WTC11 (cell line): ENCODE results near the gene PTPRN2.

Experiments used
- TEAD4 ChIP-seq: sonication (generic); formaldehyde crosslinking; IDR thresholded peaks from 2 replicates; pipeline ENCODE4 v1.8.0; 2022; ENCODE audit warnings: mild to moderate bottlenecking, missing genetic modification reagents
- TP53 ChIP-seq: sonication (generic); formaldehyde crosslinking; IDR thresholded peaks from 2 replicates; pipeline ENCODE4 v1.8.1; 2023; ENCODE audit warnings: mild to moderate bottlenecking, missing genetic modification reagents
- TF ChIP-seq, protein P1 (sequence below): sonication (generic); formaldehyde crosslinking; IDR thresholded peaks from 2 replicates; pipeline ENCODE4 v1.8.1; 2022; ENCODE audit warnings: low read depth, missing genetic modification reagents, borderline replicate concordance
- TF ChIP-seq, protein P2 (sequence below): fragments of 200-600 bp; IDR thresholded peaks from 2 replicates; pipeline ENCODE4 v1.8.0; 2022; ENCODE audit warnings: antibody characterized with exemption
- TF ChIP-seq, protein P3 (sequence below): sonication (generic); formaldehyde crosslinking; IDR thresholded peaks from 2 replicates; pipeline ENCODE4 v1.8.1; 2022; ENCODE audit warnings: missing genetic modification reagents, borderline replicate concordance

DNA sequence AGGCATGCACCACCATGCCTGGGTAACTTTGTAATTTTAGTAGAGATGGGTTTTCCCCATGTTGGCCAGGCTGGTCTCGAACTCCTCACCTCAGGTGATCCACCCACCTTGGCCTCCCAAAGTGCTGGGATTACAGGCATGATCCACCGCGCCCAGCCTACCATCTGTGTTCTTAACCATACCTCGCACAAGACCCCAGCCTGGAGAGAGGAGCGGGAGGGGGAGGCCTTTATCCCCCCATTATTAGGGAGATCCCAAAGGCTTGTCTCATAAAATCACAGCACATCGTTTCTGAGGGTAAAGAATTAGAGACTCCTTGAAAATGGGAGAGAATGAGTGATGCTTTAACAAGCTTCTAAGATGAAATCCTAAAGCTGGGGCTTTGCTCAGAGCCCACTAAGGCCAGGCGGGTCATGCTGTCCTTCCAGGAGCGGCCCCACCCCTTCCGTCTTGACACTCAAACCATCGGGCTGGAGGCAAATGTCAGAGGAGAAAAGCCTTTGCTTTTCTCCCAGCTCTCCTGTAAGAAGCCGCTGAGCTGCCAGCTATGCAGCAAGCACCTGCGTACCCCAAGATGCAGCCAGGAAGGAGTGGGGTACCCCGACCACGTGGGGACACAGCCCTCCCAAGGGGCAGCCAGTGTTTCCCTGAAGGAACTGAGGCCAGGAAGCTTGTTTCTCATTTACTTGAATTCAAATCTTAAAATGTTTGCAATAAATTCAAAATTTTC lies 339.7 kb downstream of the PTPRN2 start:
- TF ChIP-seq TEAD4 (CRISPR knock-in tag): no peak
- TF ChIP-seq, protein P1, sequence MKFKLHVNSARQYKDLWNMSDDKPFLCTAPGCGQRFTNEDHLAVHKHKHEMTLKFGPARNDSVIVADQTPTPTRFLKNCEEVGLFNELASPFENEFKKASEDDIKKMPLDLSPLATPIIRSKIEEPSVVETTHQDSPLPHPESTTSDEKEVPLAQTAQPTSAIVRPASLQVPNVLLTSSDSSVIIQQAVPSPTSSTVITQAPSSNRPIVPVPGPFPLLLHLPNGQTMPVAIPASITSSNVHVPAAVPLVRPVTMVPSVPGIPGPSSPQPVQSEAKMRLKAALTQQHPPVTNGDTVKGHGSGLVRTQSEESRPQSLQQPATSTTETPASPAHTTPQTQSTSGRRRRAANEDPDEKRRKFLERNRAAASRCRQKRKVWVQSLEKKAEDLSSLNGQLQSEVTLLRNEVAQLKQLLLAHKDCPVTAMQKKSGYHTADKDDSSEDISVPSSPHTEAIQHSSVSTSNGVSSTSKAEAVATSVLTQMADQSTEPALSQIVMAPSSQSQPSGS (CRISPR knock-in tag): no peak
- TF ChIP-seq, protein P2, sequence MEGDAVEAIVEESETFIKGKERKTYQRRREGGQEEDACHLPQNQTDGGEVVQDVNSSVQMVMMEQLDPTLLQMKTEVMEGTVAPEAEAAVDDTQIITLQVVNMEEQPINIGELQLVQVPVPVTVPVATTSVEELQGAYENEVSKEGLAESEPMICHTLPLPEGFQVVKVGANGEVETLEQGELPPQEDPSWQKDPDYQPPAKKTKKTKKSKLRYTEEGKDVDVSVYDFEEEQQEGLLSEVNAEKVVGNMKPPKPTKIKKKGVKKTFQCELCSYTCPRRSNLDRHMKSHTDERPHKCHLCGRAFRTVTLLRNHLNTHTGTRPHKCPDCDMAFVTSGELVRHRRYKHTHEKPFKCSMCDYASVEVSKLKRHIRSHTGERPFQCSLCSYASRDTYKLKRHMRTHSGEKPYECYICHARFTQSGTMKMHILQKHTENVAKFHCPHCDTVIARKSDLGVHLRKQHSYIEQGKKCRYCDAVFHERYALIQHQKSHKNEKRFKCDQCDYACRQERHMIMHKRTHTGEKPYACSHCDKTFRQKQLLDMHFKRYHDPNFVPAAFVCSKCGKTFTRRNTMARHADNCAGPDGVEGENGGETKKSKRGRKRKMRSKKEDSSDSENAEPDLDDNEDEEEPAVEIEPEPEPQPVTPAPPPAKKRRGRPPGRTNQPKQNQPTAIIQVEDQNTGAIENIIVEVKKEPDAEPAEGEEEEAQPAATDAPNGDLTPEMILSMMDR: no peak
- TF ChIP-seq TP53 (CRISPR knock-in tag): no peak
- TF ChIP-seq, protein P3, sequence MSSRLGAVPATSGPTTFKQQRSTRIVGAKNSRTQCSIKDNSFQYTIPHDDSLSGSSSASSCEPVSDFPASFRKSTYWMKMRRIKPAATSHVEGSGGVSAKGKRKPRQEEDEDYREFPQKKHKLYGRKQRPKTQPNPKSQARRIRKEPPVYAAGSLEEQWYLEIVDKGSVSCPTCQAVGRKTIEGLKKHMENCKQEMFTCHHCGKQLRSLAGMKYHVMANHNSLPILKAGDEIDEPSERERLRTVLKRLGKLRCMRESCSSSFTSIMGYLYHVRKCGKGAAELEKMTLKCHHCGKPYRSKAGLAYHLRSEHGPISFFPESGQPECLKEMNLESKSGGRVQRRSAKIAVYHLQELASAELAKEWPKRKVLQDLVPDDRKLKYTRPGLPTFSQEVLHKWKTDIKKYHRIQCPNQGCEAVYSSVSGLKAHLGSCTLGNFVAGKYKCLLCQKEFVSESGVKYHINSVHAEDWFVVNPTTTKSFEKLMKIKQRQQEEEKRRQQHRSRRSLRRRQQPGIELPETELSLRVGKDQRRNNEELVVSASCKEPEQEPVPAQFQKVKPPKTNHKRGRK (CRISPR knock-in tag): no peak
